Muscle layer of colon (tissue), 2 donors: ENCODE data around the gene FGD5.

Experiments used
- H3K27ac ChIP-seq: one replicate; pipeline ENCODE4 v1.7.0; 2013; ENCODE audit warnings: low read depth, mild to moderate bottlenecking, low read length, moderate library complexity
- H3K27me3 ChIP-seq, 2 donors: one replicate each; pipeline ENCODE4 v1.7.0; 2013; ENCODE audit warnings: low read length in 2 of 2, mild to moderate bottlenecking in 2 of 2; ENCODE audit not compliant: insufficient read depth in 2 of 2, control insufficient read depth in 1 of 2
- H3K36me3 ChIP-seq: one replicate; pipeline ENCODE4 v1.7.0; 2013; ENCODE audit warnings: mild to moderate bottlenecking, low read length; ENCODE audit not compliant: insufficient read depth
- H3K4me1 ChIP-seq: one replicate; pipeline ENCODE4 v1.7.0; 2013; ENCODE audit warnings: mild to moderate bottlenecking, low read length; ENCODE audit not compliant: insufficient read depth
- H3K4me3 ChIP-seq, 2 donors: one replicate each; pipeline ENCODE4 v1.7.0; 2013; ENCODE audit warnings: low read length in 2 of 2, low read depth in 1 of 2, mild to moderate bottlenecking in 1 of 2, moderate library complexity in 1 of 2
- H3K9ac ChIP-seq: one replicate; pipeline ENCODE4 v1.7.0; 2013; ENCODE audit warnings: low read length
- H3K9me3 ChIP-seq: one replicate; pipeline ENCODE4 v1.7.0; 2013; ENCODE audit warnings: mild to moderate bottlenecking, low read length
- donor health status: abdominal sarcoma.
- donor health status: Adenocarcinoma of cecum.

Gene FGD5

GRCh38 chr3:14861446-14862302 is 42.9 kb downstream of the FGD5 start:
- no peaks in the 10 kb centered on the region for H3K9me3 ChIP-seq
- H3K36me3 ChIP-seq, result peaks cover 7% of the 10 kb centered on the region
- H3K27ac ChIP-seq, result no peak overlapping the region
- H3K27me3 ChIP-seq, result no peaks in the 10 kb centered on the region
- no peak overlapping the region for H3K9ac ChIP-seq
- peaks cover 6% of the 10 kb centered on the region for H3K4me1 ChIP-seq
- no peak overlapping the region for H3K4me3 ChIP-seq

DNA sequence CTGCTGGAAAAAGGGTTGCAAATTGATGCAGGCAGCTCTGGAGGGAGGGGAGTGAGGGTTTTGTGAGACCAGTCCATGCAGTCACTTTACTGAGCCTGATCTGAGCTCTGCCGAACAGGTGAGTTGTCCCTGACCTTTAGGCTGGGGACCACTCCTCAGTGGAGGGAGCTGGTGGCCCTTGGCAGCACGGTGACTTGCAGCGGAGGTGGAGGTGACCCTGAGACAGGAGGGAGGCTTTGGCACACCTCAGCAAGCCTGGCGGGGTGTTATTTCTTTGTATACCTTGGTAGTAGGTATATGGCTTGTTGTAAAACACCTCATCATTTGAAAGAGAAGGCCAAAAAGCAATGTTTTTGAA is 43.5 kb downstream of the FGD5 start:
- no peak overlapping the region for H3K27ac ChIP-seq

DNA sequence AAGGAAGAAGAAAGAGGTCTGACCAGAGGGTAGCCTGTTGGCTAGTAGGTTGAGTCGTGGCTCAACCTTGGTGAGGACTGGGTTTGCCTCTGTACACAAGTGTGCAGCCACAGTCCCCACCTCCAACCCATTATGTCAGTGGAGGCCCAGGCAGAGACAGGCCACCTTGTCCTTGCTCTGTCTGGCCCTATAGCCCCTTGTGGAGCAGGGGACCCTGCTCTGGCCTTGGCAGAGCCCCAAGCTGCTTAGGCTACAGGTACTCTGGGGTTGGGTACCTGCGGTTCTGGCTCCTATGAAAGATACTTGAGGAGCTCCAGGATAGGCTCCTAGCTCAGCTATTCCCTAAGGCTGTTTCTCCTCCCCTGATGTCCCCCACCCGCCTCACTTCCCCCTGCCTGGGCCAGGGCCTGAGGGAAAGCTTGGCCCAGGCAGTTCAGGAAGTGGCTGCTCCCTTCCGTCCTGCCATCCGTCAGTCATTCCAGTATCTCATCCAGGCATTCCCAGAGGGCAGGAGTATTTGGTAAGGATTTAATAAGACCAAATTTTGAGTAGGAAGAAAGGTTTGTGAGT is 44.0 kb downstream of the FGD5 start:
- H3K36me3 ChIP-seq, result peaks cover 7% of the 10 kb centered on the region
- H3K9ac ChIP-seq, result no peak overlapping the region
- H3K27ac ChIP-seq, result no peak overlapping the region
- H3K4me1 ChIP-seq, result peaks cover 6% of the 10 kb centered on the region
- H3K27me3 ChIP-seq, result no peaks in the 10 kb centered on the region
- no peak overlapping the region for H3K4me3 ChIP-seq
- H3K9me3 ChIP-seq, result no peaks in the 10 kb centered on the region

More for the DNA sequence above, 43.5 kb downstream of the FGD5 start:
- H3K9ac ChIP-seq, result no peak overlapping the region
- peaks cover 7% of the 10 kb centered on the region for H3K36me3 ChIP-seq
- H3K27me3 ChIP-seq, result no peaks in the 10 kb centered on the region
- H3K4me3 ChIP-seq, result no peak overlapping the region
- H3K4me1 ChIP-seq, result peaks cover 6% of the 10 kb centered on the region
- H3K9me3 ChIP-seq, result no peaks in the 10 kb centered on the region

DNA sequence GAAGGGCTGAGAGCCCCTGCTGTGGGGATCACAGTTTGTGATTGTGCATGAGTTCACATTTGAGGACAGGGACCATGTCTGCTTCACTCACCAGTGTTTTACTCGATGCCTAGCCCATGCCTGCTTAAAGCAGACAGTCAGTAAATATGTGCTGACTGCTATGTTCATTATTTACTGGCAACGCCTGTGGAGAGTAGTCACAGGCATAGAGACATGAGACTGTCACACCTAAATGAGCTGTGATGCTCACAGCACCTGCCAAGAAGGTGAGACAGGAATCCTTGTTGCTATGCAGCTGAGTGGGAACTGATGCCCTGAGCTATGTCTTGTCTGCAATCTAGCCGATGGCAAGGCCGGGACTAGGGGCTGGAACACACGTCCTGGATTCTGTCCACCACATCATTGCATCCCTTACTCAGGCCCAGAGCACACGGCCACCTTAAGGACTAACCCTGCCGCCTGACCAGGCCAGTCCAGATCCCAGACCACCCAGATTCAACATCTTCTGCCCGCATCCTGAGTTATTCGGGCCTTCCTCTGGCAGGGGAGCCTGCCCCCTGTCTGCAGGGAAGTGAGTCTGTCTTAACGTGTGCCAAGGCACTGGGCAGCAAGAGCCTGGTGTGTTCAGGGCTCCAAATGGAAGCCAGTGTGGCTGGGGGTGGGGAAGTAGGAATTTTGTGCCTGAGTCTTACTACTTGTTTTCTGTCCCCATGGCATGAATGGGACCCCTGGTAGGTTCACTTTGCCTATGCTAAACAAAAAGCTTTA is 44.8 kb downstream of the FGD5 start:
- Histone ChIP-seq H3K4me3 (no peak overlapping the region), H3K9ac (no peak overlapping the region), H3K9me3 (no peaks in the 10 kb centered on the region), H3K27me3 (no peaks in the 10 kb centered on the region), H3K36me3 (peaks cover 7% of the 10 kb centered on the region), H3K27ac (no peak overlapping the region), H3K4me1 (peaks cover 6% of the 10 kb centered on the region)

DNA sequence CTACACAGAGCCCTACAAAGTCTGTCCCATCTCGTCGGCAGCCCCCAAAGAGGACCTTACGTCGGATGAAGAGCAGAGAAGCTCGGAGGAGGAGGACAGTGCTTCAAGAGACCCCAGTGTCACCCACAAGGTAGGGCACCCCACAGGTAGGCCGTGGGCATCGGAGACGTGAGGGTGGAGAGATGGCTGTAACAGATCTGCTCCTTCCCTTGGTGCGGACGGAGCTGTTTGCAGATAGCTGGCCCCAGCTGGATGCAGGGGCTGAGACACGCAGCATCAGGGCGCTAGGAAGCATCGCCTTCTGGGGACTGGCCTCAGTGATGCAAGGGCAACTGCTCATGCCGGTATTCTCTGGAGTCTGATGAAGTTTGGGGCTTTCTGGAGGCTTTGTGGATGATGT is 45.4 kb downstream of the FGD5 start:
- Histone ChIP-seq H3K4me3 (no peak overlapping the region), H3K36me3 (peaks cover 7% of the 10 kb centered on the region), H3K27ac (no peak overlapping the region), H3K27me3 (no peaks in the 10 kb centered on the region), H3K9ac (no peak overlapping the region), H3K9me3 (no peaks in the 10 kb centered on the region), H3K4me1 (peaks cover 6% of the 10 kb centered on the region)

DNA sequence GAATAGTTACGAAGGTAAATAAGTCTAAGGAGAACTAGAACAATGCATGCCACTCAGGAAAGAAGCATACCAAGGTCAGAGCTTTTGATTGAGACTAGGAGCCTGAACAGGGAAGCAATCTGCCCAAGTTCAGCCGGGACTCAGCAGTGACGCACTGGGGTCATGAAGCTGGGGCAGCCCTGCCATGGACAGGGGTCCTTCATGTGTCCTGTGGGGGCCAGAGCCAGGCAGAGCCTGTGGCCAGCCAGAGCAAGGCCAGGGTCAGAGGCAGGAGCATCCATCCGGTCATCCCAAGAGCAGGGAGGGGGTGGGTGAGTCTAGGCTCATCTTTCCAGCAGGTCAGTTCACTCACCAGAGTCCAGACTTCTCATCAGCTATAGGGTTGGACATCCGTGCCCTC is 47.9 kb downstream of the FGD5 start:
- H3K9ac ChIP-seq, result no peak overlapping the region
- H3K9me3 ChIP-seq, result no peaks in the 10 kb centered on the region
- H3K4me1 ChIP-seq, result peaks cover 6% of the 10 kb centered on the region
- H3K4me3 ChIP-seq, result no peak overlapping the region
- H3K27me3 ChIP-seq, result no peaks in the 10 kb centered on the region
- H3K36me3 ChIP-seq, result peaks cover 7% of the 10 kb centered on the region
- H3K27ac ChIP-seq, result no peak overlapping the region

GRCh38 chr3:14867936-14868570 is 49.3 kb downstream of the FGD5 start:
- H3K4me1 ChIP-seq, result peaks cover 3% of the 10 kb centered on the region
- no peaks in the 10 kb centered on the region for H3K27me3 ChIP-seq
- no peaks in the 10 kb centered on the region for H3K9me3 ChIP-seq
- no peak overlapping the region for H3K4me3 ChIP-seq
- no peak overlapping the region for H3K27ac ChIP-seq
- peaks cover 7% of the 10 kb centered on the region for H3K36me3 ChIP-seq
- H3K9ac ChIP-seq, result no peak overlapping the region

DNA sequence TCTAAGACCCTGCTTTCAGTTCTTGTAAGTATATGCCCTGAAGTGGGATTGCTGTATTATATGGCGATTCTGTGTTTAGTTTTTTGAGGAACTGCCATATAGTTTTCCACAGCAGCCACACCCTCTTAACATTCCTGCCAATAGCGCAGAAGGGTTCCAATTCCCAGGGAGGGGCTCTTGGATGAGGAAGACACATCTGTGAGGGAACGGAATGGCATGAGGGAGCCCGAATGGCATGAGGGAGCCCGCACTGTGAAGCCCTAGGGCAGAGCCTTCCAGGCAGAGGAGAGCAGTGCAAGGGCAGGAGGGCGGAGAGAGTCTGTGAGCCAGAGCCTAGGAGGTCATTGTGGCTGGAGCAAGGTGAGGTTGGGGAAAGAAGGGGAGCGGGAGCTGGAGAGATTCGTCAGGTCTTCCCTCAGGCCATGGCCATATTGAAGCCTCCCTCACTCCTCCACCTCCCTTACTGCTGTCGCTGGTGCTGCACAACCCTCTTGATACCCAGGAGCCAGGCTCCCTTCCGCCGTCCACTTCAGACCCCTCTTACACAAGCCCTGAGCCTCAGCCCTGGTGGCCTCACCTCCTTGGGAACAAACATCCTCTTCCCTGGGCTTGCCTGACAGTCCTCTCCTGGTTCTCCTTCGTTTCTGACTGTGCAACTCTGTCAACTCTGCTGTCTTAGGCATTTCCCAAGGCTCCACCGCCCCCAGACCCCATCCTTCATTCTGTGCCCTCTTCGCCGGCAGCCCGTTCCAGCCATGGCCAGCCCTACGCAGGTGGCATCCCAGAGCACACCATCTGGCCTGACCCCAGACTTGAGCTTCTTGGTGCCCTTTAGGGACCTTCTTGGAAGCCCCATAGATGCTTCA is 51.4 kb downstream of the FGD5 start:
- Histone ChIP-seq H3K36me3 (peaks cover 6% of the 10 kb centered on the region), H3K9ac (no peak overlapping the region), H3K27me3 (no peaks in the 10 kb centered on the region), H3K9me3 (no peaks in the 10 kb centered on the region), H3K4me1 (no peaks in the 10 kb centered on the region), H3K27ac (no peak overlapping the region), H3K4me3 (no peak overlapping the region)

DNA sequence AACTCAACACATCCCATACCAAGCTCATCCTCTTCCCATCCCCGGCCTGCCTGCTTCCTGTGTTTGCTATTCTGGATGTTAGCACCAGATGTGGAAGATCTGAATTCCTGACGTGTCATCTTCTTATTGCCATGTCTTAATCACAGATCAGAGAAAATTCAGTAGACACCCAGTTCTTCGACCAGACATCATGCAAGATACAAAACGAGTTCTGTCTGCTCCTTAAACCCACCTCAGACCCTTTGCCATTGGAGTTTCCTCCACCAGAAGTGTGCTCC is 52.0 kb downstream of the FGD5 start:
- Histone ChIP-seq H3K4me3 (no peak overlapping the region), H3K36me3 (peaks cover under 1% of the 10 kb centered on the region), H3K9ac (no peak overlapping the region), H3K9me3 (no peaks in the 10 kb centered on the region), H3K4me1 (no peaks in the 10 kb centered on the region), H3K27me3 (no peaks in the 10 kb centered on the region), H3K27ac (no peak overlapping the region)

DNA sequence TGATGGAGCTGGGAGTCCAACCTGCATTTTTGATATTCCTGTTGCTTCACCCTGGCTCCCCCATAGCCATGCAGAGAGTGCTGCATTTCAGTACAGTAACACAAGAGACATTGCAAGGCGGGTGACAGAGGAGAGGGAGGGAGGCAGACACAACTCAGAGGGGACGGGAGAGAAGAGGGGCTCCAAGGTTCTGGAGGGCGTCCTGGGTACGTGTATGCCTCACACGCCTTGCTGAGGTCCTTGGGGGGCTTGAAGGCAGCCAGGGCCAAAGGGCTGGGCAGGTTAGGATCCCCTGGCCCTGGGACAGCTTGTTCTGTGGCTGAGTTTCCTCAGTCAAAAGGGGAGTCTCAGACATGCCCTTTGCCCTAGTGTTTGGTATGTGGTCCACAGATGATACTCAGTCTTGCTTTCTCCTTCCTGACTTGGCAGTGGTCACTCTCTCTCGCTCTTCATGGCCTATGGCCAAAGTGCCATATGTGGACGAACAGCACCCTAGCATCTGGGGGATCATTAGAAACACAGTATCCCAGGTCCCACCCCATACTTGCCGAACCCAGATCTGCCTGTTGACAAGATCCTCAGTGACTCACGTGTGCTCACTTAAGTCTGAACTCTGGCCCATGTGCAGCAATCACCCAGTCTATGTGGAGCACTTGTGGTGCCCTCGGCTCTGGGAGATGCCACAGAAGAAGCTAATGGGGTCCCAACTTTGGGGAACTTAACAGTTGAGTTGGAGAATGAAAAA is 52.9 kb downstream of the FGD5 start:
- Histone ChIP-seq H3K36me3 (no peaks in the 10 kb centered on the region), H3K9ac (no peak overlapping the region), H3K4me1 (peaks cover 2% of the 10 kb centered on the region), H3K4me3 (no peak overlapping the region), H3K9me3 (no peaks in the 10 kb centered on the region), H3K27ac (no peak overlapping the region), H3K27me3 (no peaks in the 10 kb centered on the region)
